Inferior parietal cortex (tissue), 1 donor: ENCODE data around the gene ATG9A.
"Not testable (repeated sequence)": the region's sequence is repeated elsewhere in the genome, so short reads cannot be mapped to it uniquely, and the experiment has no call there.

Source experiments
- DNase-seq: peaks from one replicate; pipeline ENCODE4 v3.0.0-alpha.2; 2016; ENCODE audit errors: extremely low spot score

Gene ATG9A

DNA sequence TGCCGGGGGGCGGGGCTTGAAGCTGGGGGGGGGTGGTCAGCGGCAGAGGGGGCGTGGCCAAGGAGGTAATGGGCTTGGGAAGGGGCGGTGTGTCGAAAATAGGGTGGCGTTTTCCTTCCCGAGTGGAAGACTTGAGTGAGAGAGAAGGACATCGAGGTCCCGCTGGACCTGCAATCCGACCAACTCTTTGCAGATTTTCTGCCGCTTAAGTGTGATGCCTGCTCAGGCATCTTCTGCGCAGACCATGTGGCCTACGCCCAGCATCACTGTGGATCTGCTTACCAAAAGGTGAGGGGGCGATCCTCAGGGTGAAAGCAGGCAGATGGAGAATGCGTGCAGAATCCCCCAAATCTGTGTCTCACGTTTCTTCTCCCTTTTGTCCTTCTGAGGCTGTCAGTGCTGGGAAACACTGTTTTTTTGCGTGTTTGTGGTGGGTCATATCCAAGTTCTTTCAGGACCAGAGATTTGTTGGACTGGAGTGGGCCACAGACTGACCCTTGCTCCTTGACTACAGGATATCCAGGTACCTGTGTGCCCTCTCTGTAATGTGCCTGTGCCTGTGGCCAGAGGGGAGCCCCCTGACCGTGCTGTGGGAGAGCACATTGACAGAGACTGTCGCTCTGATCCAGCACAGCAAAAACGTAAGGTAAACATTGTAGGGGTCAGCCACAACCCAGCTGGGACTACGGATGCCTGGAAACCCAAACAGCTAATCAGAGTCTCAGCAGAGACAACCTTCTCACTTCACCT, 22.1 kb downstream of the ATG9A start:
- peak; percentile 43 for DNase-seq

DNA sequence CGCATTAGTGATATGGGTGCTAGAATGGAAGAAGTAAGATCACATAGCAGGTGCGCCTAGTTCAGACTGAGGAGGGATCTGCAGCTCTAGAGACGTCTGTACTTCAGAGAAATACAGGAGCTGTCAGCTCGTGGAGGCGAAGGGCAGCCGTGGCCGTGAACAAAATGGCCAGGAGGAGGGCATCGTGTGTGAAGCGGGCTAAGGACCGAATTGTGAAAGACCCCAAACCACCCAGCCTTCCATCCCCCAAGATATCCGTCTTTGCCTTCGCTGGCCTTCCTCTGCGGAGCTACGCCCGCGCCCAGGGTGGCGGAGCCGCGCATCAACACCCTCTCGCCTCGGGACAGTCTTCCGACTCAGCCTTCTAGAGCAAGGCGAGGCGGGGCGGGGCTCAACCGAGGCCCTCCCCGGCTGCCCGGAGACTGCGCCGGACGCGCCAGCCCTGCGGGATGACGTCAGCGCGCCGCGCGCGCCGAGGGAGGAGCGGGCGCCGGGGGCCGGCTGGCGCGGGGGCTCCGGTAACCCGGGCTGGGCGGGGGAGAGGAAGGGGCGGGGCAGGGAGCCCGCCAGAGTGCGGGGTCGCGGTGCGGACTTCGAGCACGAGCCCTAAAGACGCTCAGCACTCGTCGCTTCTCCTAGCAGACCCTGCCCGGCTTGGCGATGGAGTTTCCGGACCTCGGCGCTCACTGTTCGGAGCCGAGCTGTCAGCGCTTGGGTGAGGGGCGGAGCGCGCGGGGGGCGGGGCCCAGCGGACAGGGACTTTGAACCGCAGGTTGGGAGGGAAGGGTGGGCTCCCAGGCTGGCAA, 22.9 kb downstream of the ATG9A start, which contains the start of gene ZFAND2B:
Gene ZFAND2B, plus strand, starts transcription at position 455 of the 806 bp plus-strand sequence. Its CDS starts 206 bp downstream, at position 661.
- DNase-seq: peak; percentile 94

DNA sequence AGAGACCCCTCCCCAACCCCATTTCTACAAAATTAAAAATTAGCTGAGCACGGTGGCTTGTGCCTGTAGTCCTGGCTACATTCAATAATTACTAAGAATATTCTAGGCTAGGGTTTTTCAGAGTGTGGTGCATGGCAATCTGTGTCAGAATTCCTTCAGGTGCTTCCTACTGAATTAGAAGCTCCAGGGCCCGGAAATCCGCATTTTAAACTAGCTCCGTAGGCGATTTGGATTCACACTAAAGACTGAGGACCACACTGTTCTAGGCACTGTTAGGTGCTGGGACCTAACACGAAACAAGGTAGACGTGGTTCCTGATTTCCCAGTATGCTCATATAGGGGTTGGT, 23.5 kb downstream of the ATG9A start:
- no peak for DNase-seq

DNA sequence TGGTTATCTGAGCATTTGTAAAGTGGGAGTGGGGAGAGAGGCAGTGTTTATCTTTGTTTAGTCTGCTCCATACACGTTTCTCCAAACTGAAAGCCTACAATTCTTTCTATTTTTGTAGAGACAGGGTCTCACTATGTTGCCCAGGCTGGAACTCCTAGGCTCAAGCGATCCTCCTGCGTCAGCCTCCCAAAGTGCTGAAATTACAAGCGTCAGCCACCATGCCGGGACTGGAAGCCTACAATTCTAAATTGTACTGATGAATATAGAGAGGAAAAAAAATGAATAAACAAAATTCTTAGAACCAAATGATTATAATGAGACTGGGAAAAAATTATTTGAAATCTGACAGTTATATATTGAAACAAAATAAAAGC, 24.3 kb downstream of the ATG9A start:
- DNase-seq: no peak

DNA sequence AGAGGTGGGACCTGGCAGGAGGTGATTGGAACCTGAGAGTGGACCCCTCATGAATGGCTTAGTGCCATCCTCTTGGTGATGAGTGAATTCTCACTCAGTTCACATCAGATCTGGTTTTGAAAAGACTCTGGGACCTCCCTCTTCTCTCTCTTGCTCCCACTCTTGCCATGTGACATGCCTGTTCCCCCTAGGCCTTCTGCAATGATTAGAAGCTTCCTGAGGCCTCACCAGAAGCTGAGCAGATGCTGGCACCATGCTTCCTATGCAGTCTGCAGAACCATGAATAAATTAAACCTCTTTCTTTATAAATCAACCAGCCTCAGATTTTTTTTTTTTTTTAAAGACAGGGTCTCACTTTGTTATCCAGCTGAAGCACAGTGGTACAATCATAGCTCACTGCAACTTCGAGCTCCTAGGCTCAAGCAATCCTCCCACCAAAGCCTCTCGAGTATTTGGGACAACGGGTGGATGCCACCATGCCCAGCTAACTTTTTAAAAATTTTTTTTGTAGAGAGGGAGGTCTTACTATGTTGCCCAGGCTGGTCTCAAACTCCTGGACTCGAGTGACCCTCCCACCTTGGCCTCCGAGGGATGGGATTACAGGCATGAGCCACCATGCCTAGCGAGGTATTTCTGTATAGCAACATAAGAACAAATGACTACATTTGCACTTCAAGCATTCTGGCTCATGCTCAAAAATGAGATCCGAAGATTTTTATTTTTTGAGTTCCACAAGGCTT, 24.8 kb downstream of the ATG9A start:
- DNase-seq: no peak

DNA sequence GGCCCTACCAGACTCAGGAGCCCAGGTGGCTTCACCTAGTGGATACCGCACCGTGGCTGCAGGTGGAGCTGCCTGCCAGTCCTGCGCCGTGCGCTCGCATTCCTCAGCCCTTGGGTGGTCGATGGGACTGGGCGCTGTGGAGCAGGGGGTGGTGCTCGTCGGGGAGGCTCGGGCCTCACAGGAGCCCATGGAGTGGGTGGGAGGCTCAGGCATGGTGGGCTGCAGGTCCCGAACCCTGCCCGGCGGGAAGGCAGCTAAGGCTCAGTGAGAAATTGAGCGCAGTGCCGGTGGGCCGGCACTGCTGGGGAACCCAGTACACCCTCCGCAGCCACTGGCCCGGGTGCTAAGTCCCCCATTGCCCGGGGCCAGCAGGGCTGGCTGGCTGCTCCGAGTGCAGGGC, 28.1 kb downstream of the ATG9A start:
- not testable (repeated sequence) for DNase-seq

DNA sequence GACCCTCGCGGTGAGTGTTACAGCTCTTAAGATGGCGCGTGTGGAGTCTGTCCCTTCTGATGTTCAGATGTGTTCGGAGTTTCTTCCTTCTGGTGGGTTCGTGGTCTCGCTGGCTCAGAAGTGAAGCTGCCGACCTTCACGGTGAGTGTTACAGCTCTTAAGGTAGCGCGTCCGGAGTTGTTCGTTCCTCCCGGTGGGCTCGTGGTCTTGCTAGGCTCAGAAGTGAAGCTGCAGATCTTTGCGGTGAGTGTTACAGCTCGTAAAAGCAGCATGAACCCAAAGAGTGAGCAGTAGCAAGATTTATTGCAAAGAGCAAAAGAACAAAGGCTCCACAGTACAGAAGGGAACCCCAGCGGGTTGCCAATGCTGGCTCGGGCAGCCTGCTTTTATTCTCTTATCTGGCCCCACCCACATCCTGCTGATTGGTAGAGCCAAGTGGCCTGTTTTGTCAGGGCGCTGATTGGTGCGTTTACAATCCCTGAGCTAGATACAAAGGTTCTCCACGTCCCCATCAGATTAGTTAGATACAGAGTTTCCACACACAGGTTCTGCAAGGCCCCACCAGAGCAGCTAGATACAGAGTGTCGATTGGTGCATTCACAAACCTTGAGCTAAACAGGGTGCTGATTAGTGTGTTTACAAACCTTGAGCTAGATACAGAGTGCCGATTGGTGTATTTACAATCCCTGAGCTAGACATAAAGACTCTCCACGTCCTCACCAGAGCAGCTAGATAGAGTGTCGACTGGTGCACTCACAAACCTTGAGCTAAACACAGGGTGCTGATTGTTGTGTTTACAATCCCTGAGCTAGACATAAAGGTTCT, 28.7 kb downstream of the ATG9A start:
- DNase-seq: not testable (repeated sequence)

DNA sequence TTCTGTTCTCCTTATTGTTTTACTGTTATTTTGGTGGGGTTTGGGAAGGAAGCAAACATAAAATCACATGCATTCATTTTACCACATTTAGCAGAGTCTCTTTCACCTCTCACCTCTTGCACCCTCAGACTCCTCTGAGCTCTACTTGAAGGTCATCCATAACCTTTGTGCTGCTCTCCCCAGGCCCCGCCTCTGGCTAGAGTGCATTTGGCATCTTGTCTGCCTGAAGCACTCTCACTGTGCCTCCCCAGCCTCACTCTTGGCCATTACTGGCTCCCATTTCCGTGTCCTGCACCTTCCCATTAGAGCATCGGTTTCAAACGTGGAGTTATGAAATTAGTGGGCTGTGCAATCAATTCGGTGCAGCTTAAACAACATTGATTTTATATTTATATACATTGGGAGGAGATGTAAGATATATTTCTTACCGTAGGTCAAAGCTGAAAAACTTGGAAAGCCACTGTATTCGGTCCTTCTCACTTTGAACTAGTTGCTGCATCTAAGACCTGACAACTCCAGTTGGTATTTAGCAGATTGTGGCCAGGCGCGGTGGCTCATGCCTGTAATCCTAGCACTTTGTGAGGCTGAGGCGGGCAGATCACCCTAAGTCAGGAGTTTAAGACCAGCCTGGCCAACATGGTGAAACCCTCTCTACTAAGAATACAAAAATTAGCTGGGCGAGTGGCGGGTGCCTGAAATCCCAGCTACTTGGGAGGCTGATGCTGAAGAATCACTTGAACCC, 29.8 kb downstream of the ATG9A start:
- DNase-seq: no peak

DNA sequence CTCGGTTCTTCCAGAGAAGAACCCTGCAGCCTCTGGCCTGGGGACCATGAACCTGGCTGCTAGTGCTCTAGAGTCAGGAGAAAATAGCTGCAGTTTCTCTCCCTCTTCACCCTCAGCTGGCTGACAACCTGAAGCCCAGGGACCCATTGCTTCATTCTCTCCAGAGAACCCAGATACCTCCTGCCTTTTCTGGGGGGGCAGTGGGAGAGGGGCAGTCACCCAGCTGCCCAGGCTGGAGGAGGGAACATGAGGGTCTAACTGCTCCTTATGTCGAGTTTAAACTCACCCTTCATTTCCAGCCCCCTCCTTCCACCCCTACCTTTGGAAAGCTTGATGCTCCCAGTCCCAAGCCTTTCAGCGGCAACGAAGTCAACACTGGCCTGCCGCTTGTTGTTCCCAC, 30.5 kb downstream of the ATG9A start:
- DNase-seq: no peak

DNA sequence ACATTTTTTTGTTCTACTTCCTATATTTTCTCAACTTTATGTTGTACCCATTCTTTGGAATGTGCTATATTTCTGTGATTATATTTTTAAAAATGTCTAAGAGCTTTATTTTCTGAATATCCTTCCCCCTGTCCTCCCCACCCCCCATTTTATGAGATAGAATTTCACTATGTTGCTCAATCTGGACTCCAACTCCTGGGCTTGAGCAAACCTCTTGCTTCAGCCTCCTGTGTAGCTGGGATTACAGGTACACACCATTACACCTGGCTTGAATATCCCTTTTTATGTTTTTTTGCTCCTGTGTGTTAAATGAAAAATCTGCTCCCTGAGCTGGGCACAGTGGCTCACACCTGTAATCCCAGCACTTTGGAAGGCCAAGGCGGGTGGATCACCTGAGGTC, 32.0 kb downstream of the ATG9A start:
- DNase-seq: no peak

DNA sequence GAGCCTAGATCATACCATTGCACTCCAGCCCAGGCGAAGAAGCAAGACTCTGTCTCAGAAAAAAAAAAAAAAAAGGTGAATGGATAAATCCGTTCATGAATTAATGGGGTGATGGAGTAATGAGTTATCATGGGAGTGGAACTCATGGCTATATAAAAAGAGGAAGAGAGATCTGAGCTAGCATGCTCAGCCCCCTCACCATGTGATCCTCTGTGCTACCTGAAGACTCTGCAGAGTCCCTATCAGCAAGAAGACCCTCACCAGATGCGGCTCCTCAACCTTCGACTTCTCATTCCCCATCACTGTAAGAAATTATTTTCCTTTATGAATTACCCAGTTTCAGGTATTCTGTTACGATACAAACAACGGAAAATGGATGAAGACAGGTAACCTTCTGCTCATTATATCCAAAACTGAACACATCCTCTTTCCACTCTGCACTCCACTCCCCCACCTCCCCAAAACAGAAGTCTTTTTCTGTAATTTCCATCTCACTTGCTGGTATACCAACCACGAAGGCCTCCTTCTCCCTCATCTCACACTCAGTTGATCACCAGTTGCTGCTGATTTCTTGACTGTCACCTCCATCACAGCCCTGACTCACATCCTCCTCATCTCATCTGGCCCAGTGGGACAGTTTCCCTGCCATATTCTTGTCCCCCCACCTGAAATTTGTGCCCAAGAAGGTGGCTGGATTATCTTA, 42.5 kb downstream of the ATG9A start:
- DNase-seq: no peak

DNA sequence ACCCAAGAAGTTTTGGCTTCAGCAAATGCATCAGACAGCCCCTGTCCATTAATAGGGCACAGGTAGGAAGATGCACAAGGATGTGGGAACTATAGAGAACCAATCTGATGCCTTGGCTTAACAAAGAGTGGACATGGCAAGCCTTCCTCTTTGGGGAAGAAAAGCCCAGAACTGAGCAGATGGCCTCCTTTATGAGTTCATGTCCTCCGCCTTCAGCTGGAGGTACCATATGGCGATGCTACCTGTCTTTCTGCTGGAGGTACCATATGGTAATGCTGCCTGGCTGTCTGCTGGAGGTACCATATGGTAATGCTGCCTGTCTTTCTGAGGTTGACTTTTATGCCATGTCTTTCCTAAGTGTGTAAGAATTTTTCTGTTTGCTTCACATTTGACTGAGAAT, 45.3 kb downstream of the ATG9A start:
- no peak for DNase-seq

DNA sequence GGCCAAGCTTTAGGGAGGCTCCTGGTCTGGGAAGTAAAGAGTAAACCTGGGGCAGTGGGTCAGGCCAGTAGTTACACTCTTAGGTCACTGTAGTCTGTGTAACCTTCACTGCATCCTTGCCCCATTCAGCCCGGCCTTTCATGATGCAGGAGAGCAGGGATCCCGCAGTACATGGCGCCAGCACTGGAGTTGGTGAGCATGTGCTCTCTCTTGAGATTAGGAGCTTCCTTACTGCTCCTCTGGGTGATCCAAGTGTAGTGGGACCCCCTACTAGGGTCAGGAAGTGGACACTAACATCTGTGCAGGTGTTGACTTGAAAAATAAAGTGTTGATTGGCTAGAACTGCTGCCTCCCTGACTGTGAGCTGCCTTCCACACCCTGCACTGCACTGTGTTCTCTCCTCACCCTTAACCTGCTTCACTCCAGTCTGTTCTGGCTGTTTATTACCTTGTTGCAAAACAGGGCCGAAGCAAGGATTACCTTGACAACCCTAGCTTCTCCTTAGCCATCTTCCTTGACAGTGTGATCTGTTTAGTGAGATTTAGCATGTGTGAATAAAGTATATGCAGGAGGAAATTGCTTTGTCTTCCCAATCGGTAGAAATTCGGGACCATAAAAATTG, 46.2 kb downstream of the ATG9A start:
- no peak for DNase-seq

DNA sequence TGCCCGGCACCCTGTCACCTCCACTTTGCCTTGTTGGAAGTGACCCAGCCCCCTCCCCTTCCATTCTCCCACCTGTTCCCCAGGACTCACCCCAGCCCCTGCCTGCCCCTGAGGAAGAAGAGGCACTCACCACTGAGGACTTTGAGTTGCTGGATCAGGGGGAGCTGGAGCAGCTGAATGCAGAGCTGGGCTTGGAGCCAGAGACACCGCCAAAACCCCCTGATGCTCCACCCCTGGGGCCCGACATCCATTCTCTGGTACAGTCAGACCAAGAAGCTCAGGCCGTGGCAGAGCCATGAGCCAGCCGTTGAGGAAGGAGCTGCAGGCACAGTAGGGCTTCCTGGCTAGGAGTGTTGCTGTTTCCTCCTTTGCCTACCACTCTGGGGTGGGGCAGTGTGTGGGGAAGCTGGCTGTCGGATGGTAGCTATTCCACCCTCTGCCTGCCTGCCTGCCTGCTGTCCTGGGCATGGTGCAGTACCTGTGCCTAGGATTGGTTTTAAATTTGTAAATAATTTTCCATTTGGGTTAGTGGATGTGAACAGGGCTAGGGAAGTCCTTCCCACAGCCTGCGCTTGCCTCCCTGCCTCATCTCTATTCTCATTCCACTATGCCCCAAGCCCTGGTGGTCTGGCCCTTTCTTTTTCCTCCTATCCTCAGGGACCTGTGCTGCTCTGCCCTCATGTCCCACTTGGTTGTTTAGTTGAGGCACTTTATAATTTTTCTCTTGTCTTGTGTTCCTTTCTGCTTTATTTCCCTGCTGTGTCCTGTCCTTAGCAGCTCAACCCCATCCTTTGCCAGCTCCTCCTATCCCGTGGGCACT, 46.9 kb downstream of the ATG9A start:
- DNase-seq: no peak

DNA sequence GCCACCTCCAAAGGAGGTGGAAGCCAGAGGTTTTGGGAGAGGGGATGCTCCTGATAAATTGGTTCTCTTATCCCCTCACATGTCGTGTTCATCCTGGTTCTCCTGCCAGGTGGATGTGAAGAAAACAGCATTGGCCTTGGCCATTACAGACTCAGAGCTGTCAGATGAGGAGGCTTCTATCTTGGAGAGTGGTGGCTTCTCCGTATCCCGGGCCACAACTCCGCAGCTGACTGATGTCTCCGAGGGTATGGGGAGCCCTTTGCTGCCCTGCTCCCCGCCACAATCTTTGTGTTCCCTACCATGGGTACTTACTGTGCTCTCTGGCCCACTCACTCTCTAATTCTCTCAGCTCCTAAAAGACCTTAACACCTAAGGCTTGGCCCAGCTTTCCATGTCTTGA, 47.9 kb downstream of the ATG9A start:
- DNase-seq: no peak

DNA sequence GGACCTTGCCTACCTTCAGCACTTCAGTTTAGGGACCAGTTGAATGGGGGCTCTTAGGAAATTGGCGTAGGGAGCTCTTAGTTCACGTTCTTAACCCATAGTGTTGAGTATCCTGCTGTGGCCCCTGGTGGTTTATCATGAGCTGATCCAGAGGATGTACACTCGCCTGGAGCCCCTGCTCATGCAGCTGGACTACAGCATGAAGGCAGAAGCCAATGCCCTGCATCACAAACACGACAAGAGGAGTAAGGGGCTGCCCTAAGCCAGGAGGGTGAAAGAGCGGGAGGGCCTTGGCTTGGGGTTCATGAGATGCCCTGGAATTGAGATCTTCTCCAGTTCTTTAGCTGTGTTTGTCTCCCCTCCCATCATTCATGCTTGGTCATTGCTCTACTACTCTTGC, 48.5 kb downstream of the ATG9A start:
- DNase-seq: no peak

DNA sequence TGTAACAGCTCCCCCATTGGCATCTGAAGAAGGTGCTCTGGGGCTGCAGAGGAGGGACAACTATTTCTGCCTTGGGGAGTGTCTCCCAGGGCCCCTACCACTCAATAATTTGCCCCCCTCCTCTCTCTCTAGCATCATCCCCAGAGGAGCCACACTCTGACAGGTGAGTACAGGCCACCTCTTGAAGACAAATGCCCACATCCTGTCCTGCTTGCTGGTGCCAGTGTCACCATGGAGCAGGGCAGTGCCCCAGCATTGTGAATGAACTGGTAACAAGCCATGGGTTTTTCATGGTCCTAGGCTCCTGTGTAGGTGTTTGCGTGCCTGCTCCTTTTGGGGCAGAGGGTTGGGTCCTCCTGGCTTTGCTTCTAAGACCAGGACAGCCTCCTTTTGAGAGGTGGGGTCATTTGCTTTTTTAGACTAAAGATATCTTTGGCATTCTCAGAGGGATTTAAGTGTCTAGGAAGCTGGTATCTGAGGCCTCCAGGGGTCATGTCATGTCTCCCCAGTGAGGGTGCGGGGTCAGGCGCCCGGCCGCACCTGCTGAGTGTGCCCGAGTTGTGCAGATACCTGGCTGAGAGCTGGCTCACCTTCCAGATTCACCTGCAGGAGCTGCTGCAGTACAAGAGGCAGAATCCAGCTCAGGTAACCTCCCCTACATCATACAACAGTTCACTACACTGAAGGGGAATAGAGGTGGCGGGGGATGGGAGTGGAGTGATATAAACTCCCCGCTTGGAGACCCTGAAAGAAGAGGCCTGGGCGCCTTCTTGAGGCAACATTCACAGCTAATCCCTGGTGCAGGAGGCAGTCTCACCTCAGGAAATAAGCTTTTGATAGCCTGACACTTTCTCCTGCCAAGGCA, 49.6 kb downstream of the ATG9A start:
- DNase-seq: no peak
